K562 (cell line): ENCODE data around the gene PDLIM7. TPM values are rescaled to one million over a fixed set of nuclear protein-coding genes. Genes with fewer than 3 reads are reported as not detected.

Experiments
- ARID2 ChIP-seq: fragments of 450-650 bp; IDR thresholded peaks from 2 replicates; pipeline ENCODE4 v1.6.1; 2017; ENCODE audit warnings: antibody characterized with exemption, mild to moderate bottlenecking
- CREM ChIP-seq: IDR thresholded peaks from 2 replicates; pipeline ENCODE4 v1.6.1; 2014; ENCODE audit warnings: antibody characterized with exemption, low read depth
- GABPA ChIP-seq: fragments of 200-800 bp; sonication (Bioruptor generic); conservative IDR thresholded peaks from 2 replicates; pipeline ENCODE4 v1.6.1; 2016; ENCODE audit warnings: low read depth, missing genetic modification characterization, missing compliant biosample characterization
- HCFC1 ChIP-seq: IDR thresholded peaks from 2 replicates; pipeline ENCODE4 v1.6.1; 2012; ENCODE audit warnings: low read depth, low read length, improper control_type of control experiment
- HDAC2 ChIP-seq: fragments of 450-650 bp; IDR thresholded peaks from 2 replicates; pipeline ENCODE4 v1.6.1; 2016; ENCODE audit warnings: mild to moderate bottlenecking
- HSF4 ChIP-seq: fragments of 250-450 bp; sonication (Bioruptor Pico); IDR thresholded peaks from 2 replicates; pipeline ENCODE4 v2.1.2; 2022; ENCODE audit warnings: mild to moderate bottlenecking, moderate library complexity, borderline replicate concordance
- KAT8 ChIP-seq: fragments of 450-650 bp; IDR thresholded peaks from 2 replicates; pipeline ENCODE4 v1.6.1; 2016; ENCODE audit warnings: low read depth, mild to moderate bottlenecking
- NFYB ChIP-seq: IDR thresholded peaks from 2 replicates; pipeline ENCODE4 v1.6.1; 2011; ENCODE audit warnings: mild to moderate bottlenecking, moderate library complexity; ENCODE audit not compliant: insufficient read length; ENCODE audit errors: extremely low read depth
- PHB2 ChIP-seq: fragments of 450-650 bp; IDR thresholded peaks from 2 replicates; pipeline ENCODE4 v1.6.1; 2017; ENCODE audit warnings: low read depth
- POU5F1 ChIP-seq: fragments of 150-350 bp; IDR thresholded peaks from 2 replicates; pipeline ENCODE4 v1.6.1; 2014; ENCODE audit warnings: borderline replicate concordance, low read length, low read depth, mild to moderate bottlenecking; ENCODE audit not compliant: partially characterized antibody
- PRMT5 ChIP-seq: sonication (generic); formaldehyde crosslinking; IDR thresholded peaks from 2 replicates; pipeline ENCODE4 v1.5.0; 2020; ENCODE audit warnings: missing genetic modification reagents
- SRSF9 ChIP-seq: fragments of 200-400 bp; formaldehyde crosslinking; IDR thresholded peaks from 2 replicates; pipeline ENCODE4 v1.6.1; 2017; ENCODE audit warnings: low read depth, low read length, borderline replicate concordance
- ZFX ChIP-seq: sonication (generic); formaldehyde crosslinking; IDR thresholded peaks from 2 replicates; pipeline ENCODE4 v1.8.0; 2022; ENCODE audit warnings: mild to moderate bottlenecking, missing genetic modification reagents, moderate library complexity
- ZNF212 ChIP-seq: fragments of 450-650 bp; formaldehyde crosslinking; IDR thresholded peaks from 2 replicates; pipeline ENCODE4 v1.4.0; 2020; ENCODE audit warnings: mild to moderate bottlenecking
- ZNF699 ChIP-seq: fragments of 250-450 bp; sonication (Bioruptor Pico); IDR thresholded peaks from 2 replicates; pipeline ENCODE4 v1.8.0; 2021; ENCODE audit warnings: mild to moderate bottlenecking, moderate library complexity; ENCODE audit not compliant: insufficient replicate concordance
- ZNF764 ChIP-seq: fragments of 250-450 bp; sonication (Bioruptor Pico); IDR thresholded peaks from 2 replicates; pipeline ENCODE4 v1.4.0; 2020; ENCODE audit warnings: low read depth, mild to moderate bottlenecking, moderate library complexity
- ZNF778 ChIP-seq: fragments of 450-650 bp; formaldehyde crosslinking; IDR thresholded peaks from 2 replicates; pipeline ENCODE4 v1.4.0; 2020; ENCODE audit warnings: mild to moderate bottlenecking, moderate library complexity
- polyA plus RNA-seq, 8 experiments: library from polyadenylated mRNA; depleted of rRNA in 4 of 8; stranded (reverse) in 5 of 8; unstranded in 3 of 8; fragments of >200 nt; fragmentation: Nextera tagmentation in 2 of 8; fragmentation: Illumina TruSeq in 1 of 8; extraction: Ambion mirVana in 2 of 8; extraction: Trizol in 1 of 8; gene quantifications; 2 replicates each; pipeline versions ENCODE4 v1.2.1 to v1.2.3, GENCODE V29; 2011 to 2014; ENCODE audit warnings: inconsistent platforms in 1 of 8, missing spikeins in 1 of 8
- total RNA-seq, 7 experiments: library from RNA; depleted of rRNA in 6 of 7; stranded (reverse); fragments of >200 nt in 6 of 7; fragmentation: Illumina TruSeq in 2 of 7; extraction: Trizol in 2 of 7; gene quantifications; 2 replicates each; pipeline versions ENCODE4 v1.2.1 to v1.2.3, GENCODE V29; 2011 to 2021; ENCODE audit warnings: low replicate concordance in 1 of 7
- TF ChIP-seq, protein P1 (sequence below): fragments of 250-450 bp; sonication (Bioruptor Pico); IDR thresholded peaks from 2 replicates; pipeline ENCODE4 v1.4.0; 2020
- TF ChIP-seq, protein P2 (sequence below): fragments of 450-650 bp; IDR thresholded peaks from 2 replicates; pipeline ENCODE4 v1.6.1; 2016
- TF ChIP-seq, protein P3 (sequence below): sonication (generic); formaldehyde crosslinking; IDR thresholded peaks from 2 replicates; pipeline ENCODE4 v1.8.1; 2022; ENCODE audit warnings: missing genetic modification reagents
- TF ChIP-seq, protein P4 (sequence below): fragments of 200-800 bp; sonication (Bioruptor generic); IDR thresholded peaks from 2 replicates; pipeline ENCODE4 v1.6.1; 2017; ENCODE audit warnings: missing genetic modification characterization, missing compliant biosample characterization
- TF ChIP-seq, protein P5 (sequence below): fragments of 450-650 bp; IDR thresholded peaks from 2 replicates; pipeline ENCODE4 v1.6.1; 2016; ENCODE audit warnings: borderline replicate concordance

The PDLIM7 gene
- total and polyA plus RNA-seq, 9 of the 15 experiments (the other 6 are each of a cell fraction or from before 2014, with no cell fraction given), result 2.1 to 124 (median 32.6) TPM

DNA sequence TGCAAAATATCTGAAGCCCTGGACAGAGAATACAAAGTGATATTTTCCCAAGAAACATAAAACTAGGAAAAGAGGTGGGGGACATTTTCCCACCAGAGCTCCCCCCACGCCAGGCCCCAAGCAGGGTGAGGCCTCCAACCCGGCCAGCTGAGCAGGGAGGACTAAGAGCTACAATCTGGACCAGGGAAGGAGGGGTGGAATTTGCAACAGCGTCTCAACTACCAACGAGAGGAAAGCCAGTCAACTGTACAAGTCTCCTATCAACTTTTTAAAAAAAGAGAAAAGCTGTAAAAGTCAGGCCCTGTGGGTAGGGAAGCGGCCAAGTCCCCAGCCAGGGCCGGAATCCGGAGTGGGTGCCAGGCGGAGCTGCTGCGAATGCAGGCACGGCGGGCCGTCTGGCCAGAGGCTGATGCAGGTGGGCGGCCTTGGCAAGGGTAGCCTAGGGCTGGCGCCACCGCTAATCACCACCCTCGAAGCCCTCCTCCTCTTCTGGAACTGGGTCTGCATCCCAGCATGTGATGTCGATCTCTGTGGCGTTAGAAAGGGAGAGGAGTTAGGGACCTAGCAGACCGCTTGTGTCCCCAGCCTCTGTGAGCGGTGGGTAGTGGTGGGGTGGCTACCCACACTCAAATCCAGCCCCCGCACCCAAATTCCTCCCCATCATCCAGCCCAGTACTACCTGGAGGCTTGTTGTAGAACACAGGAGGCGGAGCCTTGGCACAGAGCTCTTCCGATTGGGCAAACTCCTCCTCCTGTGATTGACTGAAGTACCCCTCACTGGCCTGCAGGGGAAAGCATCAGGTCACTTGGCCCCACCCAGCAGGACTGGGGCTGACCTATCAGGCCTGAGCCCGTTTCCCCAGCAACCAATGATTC is 40.2 kb downstream of the PDLIM7 start (continued):
- TF ChIP-seq, protein P1, sequence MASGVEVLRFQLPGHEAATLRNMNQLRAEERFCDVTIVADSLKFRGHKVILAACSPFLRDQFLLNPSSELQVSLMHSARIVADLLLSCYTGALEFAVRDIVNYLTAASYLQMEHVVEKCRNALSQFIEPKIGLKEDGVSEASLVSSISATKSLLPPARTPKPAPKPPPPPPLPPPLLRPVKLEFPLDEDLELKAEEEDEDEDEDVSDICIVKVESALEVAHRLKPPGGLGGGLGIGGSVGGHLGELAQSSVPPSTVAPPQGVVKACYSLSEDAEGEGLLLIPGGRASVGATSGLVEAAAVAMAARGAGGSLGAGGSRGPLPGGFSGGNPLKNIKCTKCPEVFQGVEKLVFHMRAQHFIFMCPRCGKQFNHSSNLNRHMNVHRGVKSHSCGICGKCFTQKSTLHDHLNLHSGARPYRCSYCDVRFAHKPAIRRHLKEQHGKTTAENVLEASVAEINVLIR (CRISPR knock-in tag), result no peak
- TF ChIP-seq, protein P2, sequence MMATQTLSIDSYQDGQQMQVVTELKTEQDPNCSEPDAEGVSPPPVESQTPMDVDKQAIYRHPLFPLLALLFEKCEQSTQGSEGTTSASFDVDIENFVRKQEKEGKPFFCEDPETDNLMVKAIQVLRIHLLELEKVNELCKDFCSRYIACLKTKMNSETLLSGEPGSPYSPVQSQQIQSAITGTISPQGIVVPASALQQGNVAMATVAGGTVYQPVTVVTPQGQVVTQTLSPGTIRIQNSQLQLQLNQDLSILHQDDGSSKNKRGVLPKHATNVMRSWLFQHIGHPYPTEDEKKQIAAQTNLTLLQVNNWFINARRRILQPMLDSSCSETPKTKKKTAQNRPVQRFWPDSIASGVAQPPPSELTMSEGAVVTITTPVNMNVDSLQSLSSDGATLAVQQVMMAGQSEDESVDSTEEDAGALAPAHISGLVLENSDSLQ, result peak; percentile 96
- TF ChIP-seq NFYB, result peak; percentile 74
- no peak for TF ChIP-seq ZNF778
- TF ChIP-seq CREM, result peak; percentile 56; the same call in 1 of the 2 replicates
- TF ChIP-seq, protein P3, sequence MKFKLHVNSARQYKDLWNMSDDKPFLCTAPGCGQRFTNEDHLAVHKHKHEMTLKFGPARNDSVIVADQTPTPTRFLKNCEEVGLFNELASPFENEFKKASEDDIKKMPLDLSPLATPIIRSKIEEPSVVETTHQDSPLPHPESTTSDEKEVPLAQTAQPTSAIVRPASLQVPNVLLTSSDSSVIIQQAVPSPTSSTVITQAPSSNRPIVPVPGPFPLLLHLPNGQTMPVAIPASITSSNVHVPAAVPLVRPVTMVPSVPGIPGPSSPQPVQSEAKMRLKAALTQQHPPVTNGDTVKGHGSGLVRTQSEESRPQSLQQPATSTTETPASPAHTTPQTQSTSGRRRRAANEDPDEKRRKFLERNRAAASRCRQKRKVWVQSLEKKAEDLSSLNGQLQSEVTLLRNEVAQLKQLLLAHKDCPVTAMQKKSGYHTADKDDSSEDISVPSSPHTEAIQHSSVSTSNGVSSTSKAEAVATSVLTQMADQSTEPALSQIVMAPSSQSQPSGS, result no peak
- no peak for TF ChIP-seq HSF4
- TF ChIP-seq ZNF212 (CRISPR knock-in tag), result no peak
- no peak for TF ChIP-seq ZFX (CRISPR knock-in tag)
- no peak for TF ChIP-seq GABPA
- TF ChIP-seq, protein P4, sequence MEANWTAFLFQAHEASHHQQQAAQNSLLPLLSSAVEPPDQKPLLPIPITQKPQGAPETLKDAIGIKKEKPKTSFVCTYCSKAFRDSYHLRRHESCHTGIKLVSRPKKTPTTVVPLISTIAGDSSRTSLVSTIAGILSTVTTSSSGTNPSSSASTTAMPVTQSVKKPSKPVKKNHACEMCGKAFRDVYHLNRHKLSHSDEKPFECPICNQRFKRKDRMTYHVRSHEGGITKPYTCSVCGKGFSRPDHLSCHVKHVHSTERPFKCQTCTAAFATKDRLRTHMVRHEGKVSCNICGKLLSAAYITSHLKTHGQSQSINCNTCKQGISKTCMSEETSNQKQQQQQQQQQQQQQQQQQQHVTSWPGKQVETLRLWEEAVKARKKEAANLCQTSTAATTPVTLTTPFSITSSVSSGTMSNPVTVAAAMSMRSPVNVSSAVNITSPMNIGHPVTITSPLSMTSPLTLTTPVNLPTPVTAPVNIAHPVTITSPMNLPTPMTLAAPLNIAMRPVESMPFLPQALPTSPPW, result peak; percentile 40; the same call in 1 of the 2 replicates
- peak; percentile 89 for TF ChIP-seq HDAC2
- no peak for TF ChIP-seq ARID2
- no peak for TF ChIP-seq ZNF699 (CRISPR knock-in tag)
- no peak for TF ChIP-seq KAT8
- TF ChIP-seq POU5F1, result no peak
- TF ChIP-seq HCFC1, result peak; percentile 39
- no peak for TF ChIP-seq ZNF764 (CRISPR knock-in tag)
- TF ChIP-seq, protein P5, sequence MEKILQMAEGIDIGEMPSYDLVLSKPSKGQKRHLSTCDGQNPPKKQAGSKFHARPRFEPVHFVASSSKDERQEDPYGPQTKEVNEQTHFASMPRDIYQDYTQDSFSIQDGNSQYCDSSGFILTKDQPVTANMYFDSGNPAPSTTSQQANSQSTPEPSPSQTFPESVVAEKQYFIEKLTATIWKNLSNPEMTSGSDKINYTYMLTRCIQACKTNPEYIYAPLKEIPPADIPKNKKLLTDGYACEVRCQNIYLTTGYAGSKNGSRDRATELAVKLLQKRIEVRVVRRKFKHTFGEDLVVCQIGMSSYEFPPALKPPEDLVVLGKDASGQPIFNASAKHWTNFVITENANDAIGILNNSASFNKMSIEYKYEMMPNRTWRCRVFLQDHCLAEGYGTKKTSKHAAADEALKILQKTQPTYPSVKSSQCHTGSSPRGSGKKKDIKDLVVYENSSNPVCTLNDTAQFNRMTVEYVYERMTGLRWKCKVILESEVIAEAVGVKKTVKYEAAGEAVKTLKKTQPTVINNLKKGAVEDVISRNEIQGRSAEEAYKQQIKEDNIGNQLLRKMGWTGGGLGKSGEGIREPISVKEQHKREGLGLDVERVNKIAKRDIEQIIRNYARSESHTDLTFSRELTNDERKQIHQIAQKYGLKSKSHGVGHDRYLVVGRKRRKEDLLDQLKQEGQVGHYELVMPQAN, result no peak
- TF ChIP-seq PRMT5 (CRISPR knock-in tag), result no peak
- no peak for TF ChIP-seq SRSF9
- TF ChIP-seq PHB2, result no peak
